GM18507 (cell line): ENCODE measurements around the gene ABCB6.

Experiments
- DNase-seq: peaks from one replicate; pipeline ENCODE4 v3.0.0; 2011; ENCODE audit warnings: low read depth; ENCODE audit not compliant: insufficient read length; ENCODE audit errors: extremely low spot score
- FAIRE-seq: peaks from 2 replicates; lab custom pipeline; 2011; peaks lifted over from hg19 to GRCh38; lab: Jason Lieb, UNC

The ABCB6 gene

DNA sequence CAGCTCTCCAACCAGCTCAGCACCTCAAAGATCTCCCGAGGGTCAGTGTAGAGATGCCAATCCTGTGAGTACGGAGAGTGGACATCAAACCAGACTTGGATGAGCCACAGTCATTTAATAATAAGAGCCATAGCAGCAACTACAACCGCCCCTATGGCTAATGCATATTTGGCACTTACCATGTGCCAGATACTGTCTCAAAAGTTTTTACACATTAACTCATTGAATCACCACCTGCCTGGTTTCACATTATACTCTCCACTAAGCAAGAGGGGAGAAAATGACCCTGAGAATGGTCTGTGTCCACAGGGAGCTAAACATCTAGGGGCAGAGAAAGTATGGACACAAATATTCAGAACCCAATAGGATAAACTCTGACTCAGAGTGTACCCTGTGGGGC is 44.6 kb downstream of the ABCB6 start:
- DNase-seq (no peak), FAIRE-seq (no peak)

DNA sequence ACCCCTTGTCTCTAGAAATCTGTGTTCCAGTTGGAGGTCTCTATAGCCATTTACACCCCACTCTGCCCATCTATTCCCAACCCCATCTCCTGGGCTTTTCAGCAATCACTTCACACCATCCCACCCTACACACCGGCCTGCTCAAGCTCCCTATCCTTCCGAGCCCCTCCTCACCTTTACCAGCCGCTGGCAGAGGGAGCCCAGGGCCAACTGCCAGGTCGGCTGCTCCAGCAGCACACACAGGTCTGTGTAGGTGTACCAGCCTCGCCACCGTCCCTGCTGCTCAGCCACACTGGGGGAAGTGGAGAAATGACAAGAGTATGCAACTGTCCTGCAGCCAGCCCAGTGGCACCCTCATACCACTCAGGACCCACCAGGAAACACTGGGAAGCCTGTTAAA is 45.6 kb downstream of the ABCB6 start:
- FAIRE-seq: no peak
- no peak for DNase-seq

DNA sequence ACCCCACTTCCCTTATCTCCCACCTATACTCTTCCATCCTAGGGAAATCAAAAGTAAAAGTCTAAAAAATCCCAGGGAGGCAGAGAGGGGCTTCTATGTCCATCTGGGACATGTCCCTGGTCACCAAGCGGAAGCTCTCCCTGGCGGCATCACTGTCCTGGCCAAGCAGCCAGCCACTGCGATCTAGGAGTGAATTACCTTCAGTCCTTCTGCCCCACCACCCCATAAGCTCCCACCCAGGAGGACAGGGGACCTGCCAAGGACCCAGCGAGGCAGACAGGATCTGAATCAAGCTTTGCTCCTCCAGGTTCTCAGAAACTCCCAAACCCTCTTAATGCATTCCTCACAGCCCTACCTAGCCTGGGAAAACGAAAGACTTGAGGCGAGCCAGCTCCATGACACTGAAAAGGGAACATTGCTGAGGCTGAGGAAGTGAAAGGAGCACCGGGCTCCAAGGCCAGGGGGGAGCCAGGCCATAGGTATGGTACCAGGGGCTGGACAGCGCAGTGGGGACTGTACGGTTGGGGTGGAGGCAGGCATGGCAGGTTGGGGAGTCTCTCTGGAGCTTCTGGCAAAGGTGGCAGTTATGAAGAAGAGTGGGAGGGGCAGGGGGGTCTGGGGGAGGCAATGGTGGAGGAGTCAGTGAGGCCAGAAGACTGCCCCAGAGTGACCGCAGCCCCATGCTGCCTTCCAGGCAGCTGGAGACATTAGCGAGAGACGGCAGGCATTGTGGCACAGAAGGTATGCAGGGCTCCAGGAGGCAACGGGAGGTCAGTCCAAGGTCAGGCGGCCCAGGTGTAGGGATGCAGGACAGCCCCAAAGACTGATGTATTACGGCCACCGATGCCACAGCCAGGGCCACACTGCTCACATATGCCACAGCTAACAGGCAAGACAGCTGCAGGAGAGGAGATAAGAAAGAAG is 46.3 kb downstream of the ABCB6 start:
- DNase-seq (no peak), FAIRE-seq (no peak)

DNA sequence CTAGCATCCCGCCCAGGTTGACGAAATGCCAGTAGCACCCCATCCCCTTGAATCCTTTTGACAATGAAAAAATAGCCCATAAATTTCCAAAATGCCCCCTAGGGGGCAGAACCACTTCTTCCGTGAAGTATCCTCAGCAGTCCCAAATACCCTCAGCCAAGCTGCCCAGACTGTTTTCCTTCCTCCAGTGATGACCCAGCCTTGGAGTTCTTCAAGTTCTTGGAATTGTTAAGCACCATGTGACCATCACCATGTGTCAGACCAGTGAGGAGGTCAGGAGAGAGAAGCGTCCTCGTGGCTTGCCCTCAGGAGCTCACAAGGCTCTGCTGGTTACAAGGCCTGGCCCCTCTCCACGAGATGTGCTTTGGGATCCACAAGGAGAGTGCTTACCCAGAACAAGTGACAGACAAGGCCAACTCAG is 47.5 kb downstream of the ABCB6 start:
- FAIRE-seq (peak; percentile 82), DNase-seq (no peak)

DNA sequence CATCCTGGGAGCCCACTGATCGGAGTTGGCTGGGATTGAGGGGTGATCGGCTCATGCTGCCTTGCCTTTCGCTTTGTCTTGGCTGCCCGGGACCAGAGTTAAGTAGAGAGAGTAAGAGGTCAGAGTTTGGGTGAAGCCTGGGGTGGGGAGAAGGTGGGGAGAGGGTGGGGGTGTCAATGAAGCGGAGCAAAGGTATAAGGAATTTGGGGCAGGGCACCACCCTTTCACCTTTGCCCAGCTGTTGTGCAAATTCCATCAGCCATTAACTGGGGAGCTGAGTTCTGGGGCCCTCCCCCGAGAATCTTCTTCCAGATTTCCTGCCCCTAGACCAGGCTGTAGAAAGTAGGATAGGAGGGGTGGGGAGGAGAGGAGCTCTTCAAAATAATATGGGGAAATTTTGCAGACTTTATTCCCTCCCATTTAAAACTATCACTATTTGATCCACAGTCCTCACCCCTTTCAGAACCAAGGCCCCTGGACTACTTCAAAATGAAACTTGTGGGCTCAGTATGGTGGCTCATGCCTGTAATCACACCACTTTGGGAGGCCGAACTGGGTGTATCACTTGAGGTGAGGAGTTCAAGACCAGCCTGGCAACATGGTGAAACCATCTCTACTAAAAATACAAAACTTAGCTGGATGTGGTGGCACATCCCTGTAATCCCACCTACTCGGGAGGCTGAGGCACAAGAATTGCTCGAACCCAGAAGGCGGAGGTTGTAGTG is 48.7 kb downstream of the ABCB6 start, which contains the start of gene SLC23A3:
Gene SLC23A3 (minus strand): TSS at position 100 of the 725 bp plus-strand sequence. CDS start 45 bp downstream, at position 55.
- FAIRE-seq: peak; percentile 12
- DNase-seq: no peak

DNA sequence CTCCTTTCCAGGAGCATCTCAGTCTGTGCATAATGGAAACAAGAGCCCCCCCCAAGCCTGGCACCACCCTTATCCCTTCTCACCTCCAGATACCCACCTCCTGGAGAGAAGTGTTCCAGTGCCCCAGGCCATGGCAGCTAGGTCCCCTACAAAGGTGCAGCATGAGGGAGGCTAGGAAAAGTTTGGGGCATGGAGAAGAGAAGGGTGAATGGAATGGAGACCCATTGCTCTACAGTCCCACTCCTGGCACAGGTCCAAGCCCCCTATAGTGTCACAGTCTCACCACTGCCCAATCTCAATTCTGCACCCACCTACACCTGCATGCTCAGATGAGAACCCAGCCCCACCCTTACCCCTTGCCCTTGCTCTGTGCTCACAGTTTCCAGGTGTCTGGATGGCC is 49.8 kb downstream of the ABCB6 start:
- no peak for FAIRE-seq

DNA sequence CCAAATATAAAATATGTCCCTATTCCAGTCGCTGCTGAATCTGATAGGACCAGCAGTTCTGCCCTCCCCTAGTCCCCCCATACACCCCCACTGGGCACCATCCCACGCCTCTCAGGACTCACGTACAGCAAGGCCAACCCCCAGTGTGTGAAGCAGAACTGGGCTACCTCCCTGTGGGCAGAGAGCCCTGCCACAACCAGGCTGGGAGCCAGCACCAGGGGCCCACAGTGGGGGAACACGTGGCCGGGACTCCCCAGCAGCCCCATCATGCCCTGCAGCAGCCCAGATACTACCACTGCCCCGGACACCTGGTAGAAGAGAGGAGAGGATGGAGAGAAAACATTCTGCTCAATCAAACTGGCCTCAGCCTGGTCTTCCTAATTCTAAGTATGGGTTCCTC is 50.2 kb downstream of the ABCB6 start:
- DNase-seq (no peak), FAIRE-seq (no peak)

More for the DNA sequence above, 49.8 kb downstream of the ABCB6 start:
- DNase-seq: no peak

DNA sequence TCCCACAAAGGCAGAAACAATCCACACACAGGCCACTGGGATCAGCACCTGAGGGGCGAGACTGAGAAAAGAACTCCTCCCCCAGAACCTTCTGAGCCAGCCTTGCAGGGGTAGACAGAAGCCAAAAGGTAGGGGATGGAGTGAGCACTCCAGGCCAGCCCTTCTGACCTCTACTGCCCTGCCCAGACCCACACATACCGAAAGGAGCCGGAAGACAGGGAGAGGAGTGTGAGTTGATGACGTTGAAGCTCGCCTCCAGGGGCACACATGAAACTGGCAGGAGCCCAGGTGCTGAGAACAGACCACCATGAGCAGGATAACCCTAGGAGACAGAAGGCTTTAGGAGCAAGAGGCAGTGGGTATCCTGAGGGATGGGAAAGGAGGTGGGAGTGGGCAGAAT is 50.8 kb downstream of the ABCB6 start:
- DNase-seq: no peak
- no peak for FAIRE-seq

DNA sequence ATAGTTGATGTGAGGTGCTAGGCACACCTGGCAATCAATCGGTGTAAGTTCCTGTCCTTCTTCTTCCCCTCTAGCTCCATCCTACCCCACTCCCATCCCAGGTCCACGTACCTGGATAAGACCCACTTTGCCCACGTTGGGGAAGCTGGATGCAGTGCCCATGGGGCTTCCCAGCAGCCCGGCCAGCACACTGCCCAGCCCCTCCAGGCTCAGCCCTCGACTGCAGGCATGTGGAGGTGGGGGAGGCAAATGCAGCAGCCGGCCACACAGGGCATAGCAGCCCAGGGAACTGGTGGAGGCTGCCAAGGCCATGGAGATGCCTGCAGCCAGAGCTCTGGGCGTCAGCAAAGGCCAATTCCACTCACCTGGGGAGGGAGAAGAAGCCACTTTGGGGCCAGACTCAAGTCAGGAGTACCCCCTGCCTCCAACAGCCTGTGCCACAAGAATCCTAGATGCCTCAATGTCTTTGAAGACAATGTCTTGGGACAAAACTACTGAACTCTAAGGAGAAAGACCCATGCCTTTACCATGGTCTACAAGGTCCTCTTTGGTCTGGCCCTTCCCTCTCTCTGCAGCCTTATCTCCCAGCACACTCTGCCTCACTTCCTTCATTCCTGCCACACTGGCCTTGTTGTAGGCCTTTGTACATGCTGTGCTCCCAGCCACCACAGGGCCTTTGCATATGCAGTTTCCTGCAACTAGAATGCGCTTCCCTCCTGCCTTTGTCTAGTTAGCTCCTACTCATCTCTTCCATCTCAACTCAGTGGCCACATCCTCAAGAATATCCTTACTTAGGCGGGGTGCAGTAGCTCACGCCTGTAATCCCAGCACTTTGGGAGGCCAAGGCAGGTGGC is 53.5 kb downstream of the ABCB6 start:
- no peak for FAIRE-seq
- DNase-seq: no peak

DNA sequence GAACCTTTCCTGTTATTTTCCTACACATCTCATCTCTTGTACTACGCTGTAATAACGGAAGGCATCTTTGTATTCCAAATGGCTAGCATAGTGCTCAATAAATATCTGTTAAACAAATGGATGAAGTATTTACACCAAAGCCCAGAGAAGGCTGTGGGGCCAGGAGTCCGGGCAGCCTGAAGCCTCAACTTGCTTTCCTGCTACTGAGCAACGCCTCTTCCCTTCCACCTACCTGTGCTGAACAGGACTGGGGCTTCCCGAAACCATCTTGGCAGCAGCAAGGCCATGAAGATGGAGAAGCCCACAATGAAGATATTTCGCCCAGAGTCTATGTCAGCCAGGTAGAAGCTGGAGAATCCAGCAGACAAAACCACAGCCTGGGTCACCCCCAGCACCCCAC is 55.6 kb downstream of the ABCB6 start:
- DNase-seq: no peak
- no peak for FAIRE-seq

DNA sequence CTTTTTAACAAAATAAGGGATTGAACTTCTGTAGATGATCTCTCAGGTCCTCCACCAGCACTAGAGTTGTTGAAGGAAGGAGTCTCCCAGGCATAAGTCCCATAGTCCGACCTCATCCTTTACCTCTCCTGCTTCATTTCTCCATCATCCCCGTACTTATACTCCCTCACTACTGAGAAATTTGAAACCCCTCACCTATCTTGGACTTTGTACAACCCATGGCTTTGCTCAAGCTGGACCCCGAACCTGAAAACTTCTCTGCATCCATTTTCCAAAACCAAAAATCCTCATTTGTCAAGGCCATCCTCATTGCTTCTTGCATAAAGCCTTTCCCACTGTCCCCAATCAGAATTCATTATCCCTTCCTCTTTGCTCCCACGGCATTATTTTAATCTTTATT is 57.7 kb downstream of the ABCB6 start:
- DNase-seq (no peak), FAIRE-seq (no peak)

DNA sequence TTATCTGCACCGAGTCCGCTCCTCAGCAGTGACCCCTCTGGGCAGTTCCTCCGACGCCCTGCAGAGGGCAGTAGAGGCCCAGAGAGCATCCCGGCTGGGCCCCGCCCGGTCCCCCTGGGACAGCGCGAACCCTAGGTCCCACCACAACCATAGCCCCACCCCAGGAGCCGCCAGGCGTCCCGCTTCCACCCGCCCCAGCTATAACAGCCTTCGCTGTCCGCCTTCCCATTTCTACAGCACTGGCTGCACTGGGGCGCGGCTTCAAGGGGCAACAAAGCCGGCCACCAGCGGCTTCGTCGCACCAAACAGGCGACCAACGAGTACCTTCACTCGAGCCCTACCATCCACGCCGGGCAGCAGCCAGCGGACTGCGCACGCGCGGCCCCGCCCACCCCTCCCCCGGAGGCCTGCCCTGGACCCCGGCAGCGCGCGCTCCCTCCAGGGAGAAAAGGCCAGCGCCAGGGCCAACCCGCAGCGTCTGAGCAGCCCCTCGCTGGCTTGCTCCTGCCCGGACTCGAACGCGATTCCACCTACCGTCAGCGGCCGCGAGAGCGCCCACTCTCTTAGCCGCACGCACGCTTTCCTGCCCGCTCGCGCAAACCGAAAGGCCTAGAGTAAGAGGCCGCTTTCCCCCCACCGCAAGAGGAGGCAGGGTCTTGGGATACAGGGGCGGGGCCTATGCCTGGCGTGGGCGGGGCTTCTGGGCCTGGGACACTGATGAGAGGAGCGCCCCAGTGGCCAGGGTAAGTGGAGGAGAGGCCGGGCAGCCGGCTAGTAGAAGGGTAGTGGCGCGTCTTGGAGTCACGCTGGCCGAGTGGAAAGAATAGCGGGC is 58.4 kb downstream of the ABCB6 start, which contains the start of gene NHEJ1:
Gene NHEJ1 (minus strand): TSS at position 630 of the 832 bp plus-strand sequence. CDS start 2,453 bp downstream, outside the sequence.
- peak; percentile 95 for FAIRE-seq
- DNase-seq: peak; percentile 92
